IMR-90 (cell line): Measurements from ENCODE around the gene KIFC3. TPM values are rescaled to one million over a fixed set of nuclear protein-coding genes. Genes with fewer than 3 reads are reported as not detected.

Experiments
- ATAC-seq: fragments of 200-7000 bp; cut with Tn5 transposase; 2 replicates; pipeline ENCODE4 v1.9.1; 2020; ENCODE audit warnings: low read depth, mild to moderate bottlenecking, moderate library complexity
- BruUV-seq: library from RNA; stranded (reverse); fragments of 400-500 nt; replicated peaks from 2 replicates; lab custom pipeline; 2021; lab: Mats Ljungman, UMichigan
- CTCF ChIA-PET: fragments of 300-600 bp; formaldehyde crosslinking; extraction: SDS; loops from one replicate; lab custom pipeline; 2021; ENCODE audit warnings: antibody characterized with exemption; lab: Yijun Ruan, JAX
- POLR2A ChIA-PET: fragments of 300-600 bp; sonication (Branson Sonifier 250); formaldehyde crosslinking; loops from one replicate; lab custom pipeline; 2022; ENCODE audit warnings: antibody characterized with exemption; ENCODE audit not compliant: unreplicated experiment; lab: Charles Lee
- DNase-seq: peaks from one replicate; pipeline ENCODE4 v3.0.0; 2013
- H2AFZ ChIP-seq: replicated peaks from 2 replicates; pipeline ENCODE3; 2013; ENCODE audit warnings: low read length, mild to moderate bottlenecking; ENCODE audit not compliant: poor library complexity
- H2AK5ac ChIP-seq: 2 replicates; pipeline ENCODE4 v1.6.1; 2013; ENCODE audit warnings: low read depth, low read length, inconsistent platforms
- H2AK9ac ChIP-seq: replicated peaks from 2 replicates; pipeline ENCODE3; 2013; ENCODE audit warnings: mild to moderate bottlenecking, low read depth, low read length, moderate library complexity; ENCODE audit not compliant: poor library complexity
- H2BK120ac ChIP-seq: 2 replicates; pipeline ENCODE4 v1.6.1; 2013; ENCODE audit warnings: low read depth, low read length, inconsistent platforms
- H2BK15ac ChIP-seq: 3 replicates; pipeline ENCODE4 v1.6.1; 2013; ENCODE audit warnings: low read depth, low read length, inconsistent platforms
- H2BK20ac ChIP-seq: 2 replicates; pipeline ENCODE4 v1.6.1; 2013; ENCODE audit warnings: low read depth, mild to moderate bottlenecking, inconsistent platforms, low read length, moderate library complexity
- H2BK5ac ChIP-seq: 2 replicates; pipeline ENCODE4 v1.6.1; 2013; ENCODE audit warnings: mild to moderate bottlenecking, low read depth, low read length, inconsistent platforms; ENCODE audit not compliant: poor library complexity, severe bottlenecking
- H3K14ac ChIP-seq: replicated peaks from 2 replicates; pipeline ENCODE4 v1.6.1; 2013; ENCODE audit warnings: low read depth, low read length, inconsistent platforms
- H3K18ac ChIP-seq: 2 replicates; pipeline ENCODE4 v1.6.1; 2013; ENCODE audit warnings: low read depth, low read length, control low read depth
- H3K23ac ChIP-seq: 2 replicates; pipeline ENCODE4 v1.6.1; 2013; ENCODE audit warnings: low read depth, low read length, inconsistent platforms
- H3K27ac ChIP-seq: 2 replicates; pipeline ENCODE4 v1.5.1; 2013; ENCODE audit warnings: mild to moderate bottlenecking, control low read depth, low read length; ENCODE audit not compliant: insufficient read depth
- H3K27me3 ChIP-seq: 2 replicates; pipeline ENCODE4 v1.6.1; 2013; ENCODE audit warnings: low read length; ENCODE audit not compliant: control insufficient read depth, insufficient read depth
- H3K36me3 ChIP-seq: 2 replicates; pipeline ENCODE4 v1.6.1; 2013; ENCODE audit warnings: low read length, mixed read lengths; ENCODE audit not compliant: control insufficient read depth, insufficient read depth
- H3K4ac ChIP-seq: 2 replicates; pipeline ENCODE4 v1.6.1; 2013; ENCODE audit warnings: low read depth, low read length, inconsistent platforms
- H3K4me1 ChIP-seq: 2 replicates; pipeline ENCODE4 v1.6.1; 2013; ENCODE audit warnings: low read length, mixed read lengths; ENCODE audit not compliant: control insufficient read depth, insufficient read depth
- H3K4me2 ChIP-seq: 2 replicates; pipeline ENCODE4 v1.6.1; 2013; ENCODE audit warnings: low read depth, mild to moderate bottlenecking, control low read depth, low read length, moderate library complexity
- H3K4me3 ChIP-seq: 2 replicates; pipeline ENCODE4 v1.5.1; 2013; ENCODE audit warnings: low read depth, mild to moderate bottlenecking, control low read depth, low read length, moderate library complexity; ENCODE audit not compliant: insufficient read depth
- H3K56ac ChIP-seq: 2 replicates; pipeline ENCODE4 v1.6.1; 2013; ENCODE audit warnings: low read length, inconsistent platforms; ENCODE audit not compliant: insufficient read depth; ENCODE audit errors: extremely low read depth
- H3K79me1 ChIP-seq, 2 experiments: 2 replicates each; pipeline ENCODE4 v1.6.1; 2013; ENCODE audit warnings: low read length in 2 of 2, inconsistent platforms in 1 of 2, low read depth in 1 of 2
- H3K9ac ChIP-seq: 2 replicates; pipeline ENCODE4 v1.6.1; 2013; ENCODE audit warnings: low read depth, low read length, control low read depth
- H3K9me1 ChIP-seq: 2 replicates; pipeline ENCODE4 v1.6.1; 2013; ENCODE audit warnings: low read length, inconsistent platforms; ENCODE audit not compliant: insufficient read depth
- H3K9me3 ChIP-seq: 2 replicates; pipeline ENCODE4 v1.6.1; 2013; ENCODE audit warnings: low read length; ENCODE audit not compliant: control insufficient read depth, insufficient read depth
- H4K20me1 ChIP-seq: 2 replicates; pipeline ENCODE4 v1.6.1; 2013; ENCODE audit warnings: low read length, inconsistent platforms; ENCODE audit not compliant: insufficient read depth
- H4K5ac ChIP-seq: 2 replicates; pipeline ENCODE4 v1.6.1; 2013; ENCODE audit warnings: mild to moderate bottlenecking, low read depth, low read length, control low read depth
- H4K8ac ChIP-seq, 2 experiments: 2 replicates each; pipeline ENCODE4 v1.6.1; 2013; ENCODE audit warnings: low read depth in 2 of 2, low read length in 2 of 2, control low read depth in 1 of 2, inconsistent platforms in 1 of 2
- H4K91ac ChIP-seq: 2 replicates; pipeline ENCODE4 v1.6.1; 2013; ENCODE audit warnings: low read depth, low read length, inconsistent platforms; ENCODE audit not compliant: insufficient read depth
- BHLHE40 ChIP-seq: fragments of 150-350 bp; IDR thresholded peaks from 2 replicates; pipeline ENCODE4 v1.6.1; 2016; ENCODE audit warnings: mild to moderate bottlenecking, low read depth, low read length
- CHD1 ChIP-seq: IDR thresholded peaks from 2 replicates; pipeline ENCODE4 v1.6.1; 2012; ENCODE audit warnings: low read depth, low read length, improper control_type of control experiment
- FOS ChIP-seq: fragments of 150-350 bp; IDR thresholded peaks from 2 replicates; pipeline ENCODE4 v1.6.1; 2016; ENCODE audit warnings: low read depth, low read length
- MAFK ChIP-seq: IDR thresholded peaks from 2 replicates; pipeline ENCODE4 v1.6.1; 2012; ENCODE audit warnings: low read depth, low read length, improper control_type of control experiment
- MAZ ChIP-seq: IDR thresholded peaks from 2 replicates; pipeline ENCODE4 v1.6.1; 2012; ENCODE audit warnings: low read depth, mild to moderate bottlenecking, low read length, improper control_type of control experiment, moderate library complexity, borderline replicate concordance
- MXI1 ChIP-seq: IDR thresholded peaks from 2 replicates; pipeline ENCODE4 v1.6.1; 2012; ENCODE audit warnings: low read depth, mild to moderate bottlenecking, low read length, moderate library complexity, borderline replicate concordance
- NFE2L2 ChIP-seq: fragments of 150-350 bp; IDR thresholded peaks from 2 replicates; pipeline ENCODE4 v1.6.1; 2016; ENCODE audit warnings: low read depth, mild to moderate bottlenecking, low read length
- POLR2A ChIP-seq: IDR thresholded peaks from 2 replicates; pipeline ENCODE4 v1.6.1; 2012; ENCODE audit warnings: mild to moderate bottlenecking, low read depth, low read length
- RCOR1 ChIP-seq: IDR thresholded peaks from 2 replicates; pipeline ENCODE4 v1.6.1; 2012; ENCODE audit warnings: mild to moderate bottlenecking, low read length, improper control_type of control experiment; ENCODE audit not compliant: insufficient replicate concordance
- SMC3 ChIP-seq: fragments of 150-350 bp; IDR thresholded peaks from 2 replicates; pipeline ENCODE4 v1.6.1; 2016; ENCODE audit warnings: low read depth, mild to moderate bottlenecking, antibody characterized with exemption, low read length, moderate library complexity
- WGBS, 2 experiments: methylation state at CpG; one replicate each; pipeline versions ENCODE4 v1.1.5 to v1.1.7; 2013; ENCODE audit warnings: missing lambda C conversion rate in 2 of 2; ENCODE audit not compliant: insufficient read length in 1 of 2; ENCODE audit errors: extremely low coverage in 2 of 2; 5-methylcytosine and 5-hydroxymethylcytosine counted together
- dilution Hi-C: fragments of 300-500 bp; cut with HindIII; formaldehyde crosslinking; loops from one replicate; pipeline ENCODE4 v1.14.3; 2018; ENCODE audit warnings: low sequenced_read_pairs; ENCODE audit not compliant: unreplicated experiment
- in situ Hi-C: fragments of 300-500 bp; cut with MboI; formaldehyde crosslinking; loops from 3 replicates; pipeline ENCODE4 v1.14.3; 2019; ENCODE audit warnings: low sequenced_read_pairs, inconsistent platforms, mixed read lengths
- intact Hi-C: fragments of 100-400 bp; cut with micrococcal nuclease; formaldehyde crosslinking; loops from 2 replicates; pipeline ENCODE4 v1.10.0; 2022
- polyA plus RNA-seq, 3 experiments: library from polyadenylated mRNA; depleted of rRNA; stranded (reverse); fragments of >200 nt; gene quantifications; 2 replicates each; pipeline ENCODE4 v1.2.3, GENCODE V29; 2012; ENCODE audit warnings: low replicate concordance in 1 of 3
- total RNA-seq: library from RNA; depleted of rRNA; stranded (reverse); fragments of >200 nt; gene quantifications from 2 replicates; pipeline ENCODE4 v1.2.3, GENCODE V29; 2012
- TF ChIP-seq, protein P1 (sequence below): fragments of 150-350 bp; IDR thresholded peaks from 2 replicates; pipeline ENCODE4 v1.6.1; 2016; ENCODE audit warnings: low read depth, mild to moderate bottlenecking, low read length, moderate library complexity, borderline replicate concordance
- TF ChIP-seq, protein P2 (sequence below): conservative IDR thresholded peaks from 2 replicates; pipeline ENCODE4 v1.5.1; 2012; ENCODE audit warnings: mild to moderate bottlenecking, low read depth, low read length, improper control_type of control experiment

The KIFC3 gene
- total and polyA plus RNA-seq, 2 of the 4 experiments (the other 2 are of a cell fraction): 48.6 to 62.5 TPM

DNA sequence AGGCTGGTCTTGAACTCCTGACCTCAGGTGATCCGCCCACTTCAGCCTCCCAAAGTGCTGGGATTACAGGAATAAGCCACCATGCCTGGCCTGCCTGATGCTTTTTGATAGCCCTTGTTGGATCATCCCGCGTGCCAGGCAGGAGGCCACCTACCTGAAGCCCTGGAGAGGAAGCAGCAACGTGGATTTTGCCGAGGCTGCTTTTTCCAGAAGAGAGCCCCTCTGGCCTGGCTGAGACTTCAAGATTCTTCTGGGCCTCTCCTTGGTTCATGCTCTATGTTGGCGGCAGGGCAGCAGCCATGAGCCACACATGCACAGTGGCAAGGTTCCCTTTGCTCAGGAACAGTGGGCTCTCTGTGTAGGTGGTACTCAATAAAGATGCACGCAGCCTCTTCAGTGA, 55.2 kb downstream of the KIFC3 start:
- H4K20me1 ChIP-seq: no peaks in the 10 kb centered on the region
- intact Hi-C loops: no loop called here
- no peak overlapping the region for H3K4ac ChIP-seq
- H4K5ac ChIP-seq: no peak overlapping the region
- dilution Hi-C loops: no loop called here
- H4K8ac ChIP-seq: no peak overlapping the region
- DNase-seq: no peak
- no peak overlapping the region for H3K27ac ChIP-seq
- no peak overlapping the region for H3K4me3 ChIP-seq
- TF ChIP-seq MXI1 (no peak), SMC3 (no peak), FOS (no peak), MAFK (no peak), NFE2L2 (no peak), MAZ (no peak), POLR2A (no peak), RCOR1 (no peak), CHD1 (no peak), BHLHE40 (no peak)
- TF ChIP-seq, protein P1, sequence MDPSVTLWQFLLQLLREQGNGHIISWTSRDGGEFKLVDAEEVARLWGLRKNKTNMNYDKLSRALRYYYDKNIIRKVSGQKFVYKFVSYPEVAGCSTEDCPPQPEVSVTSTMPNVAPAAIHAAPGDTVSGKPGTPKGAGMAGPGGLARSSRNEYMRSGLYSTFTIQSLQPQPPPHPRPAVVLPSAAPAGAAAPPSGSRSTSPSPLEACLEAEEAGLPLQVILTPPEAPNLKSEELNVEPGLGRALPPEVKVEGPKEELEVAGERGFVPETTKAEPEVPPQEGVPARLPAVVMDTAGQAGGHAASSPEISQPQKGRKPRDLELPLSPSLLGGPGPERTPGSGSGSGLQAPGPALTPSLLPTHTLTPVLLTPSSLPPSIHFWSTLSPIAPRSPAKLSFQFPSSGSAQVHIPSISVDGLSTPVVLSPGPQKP: no peak
- TF ChIP-seq, protein P2, sequence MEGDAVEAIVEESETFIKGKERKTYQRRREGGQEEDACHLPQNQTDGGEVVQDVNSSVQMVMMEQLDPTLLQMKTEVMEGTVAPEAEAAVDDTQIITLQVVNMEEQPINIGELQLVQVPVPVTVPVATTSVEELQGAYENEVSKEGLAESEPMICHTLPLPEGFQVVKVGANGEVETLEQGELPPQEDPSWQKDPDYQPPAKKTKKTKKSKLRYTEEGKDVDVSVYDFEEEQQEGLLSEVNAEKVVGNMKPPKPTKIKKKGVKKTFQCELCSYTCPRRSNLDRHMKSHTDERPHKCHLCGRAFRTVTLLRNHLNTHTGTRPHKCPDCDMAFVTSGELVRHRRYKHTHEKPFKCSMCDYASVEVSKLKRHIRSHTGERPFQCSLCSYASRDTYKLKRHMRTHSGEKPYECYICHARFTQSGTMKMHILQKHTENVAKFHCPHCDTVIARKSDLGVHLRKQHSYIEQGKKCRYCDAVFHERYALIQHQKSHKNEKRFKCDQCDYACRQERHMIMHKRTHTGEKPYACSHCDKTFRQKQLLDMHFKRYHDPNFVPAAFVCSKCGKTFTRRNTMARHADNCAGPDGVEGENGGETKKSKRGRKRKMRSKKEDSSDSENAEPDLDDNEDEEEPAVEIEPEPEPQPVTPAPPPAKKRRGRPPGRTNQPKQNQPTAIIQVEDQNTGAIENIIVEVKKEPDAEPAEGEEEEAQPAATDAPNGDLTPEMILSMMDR: no peak
- no peak overlapping the region for H2BK20ac ChIP-seq
- no peaks in the 10 kb centered on the region for H3K79me1 ChIP-seq
- no peak overlapping the region for H2AK9ac ChIP-seq
- no peaks in the 10 kb centered on the region for H3K9me1 ChIP-seq
- no peak overlapping the region for H2BK120ac ChIP-seq
- no peak overlapping the region for H3K56ac ChIP-seq
- no peaks in the 10 kb centered on the region for H3K27me3 ChIP-seq
- no TSS peak for BruUV-seq
- no peak overlapping the region for H3K18ac ChIP-seq
- no peak overlapping the region for H2AK5ac ChIP-seq
- ChIA-PET POLR2A (no interaction called here), CTCF (no interaction called here)
- no peak overlapping the region for H2AFZ ChIP-seq
- no peak overlapping the region for H2BK5ac ChIP-seq
- H3K4me2 ChIP-seq: no peak overlapping the region
- H3K4me1 ChIP-seq: no peaks in the 10 kb centered on the region
- in situ Hi-C loops: no loop called here
- peaks cover 16% of the 10 kb centered on the region for H3K36me3 ChIP-seq
- no peak for ATAC-seq
- H3K9me3 ChIP-seq: no peaks in the 10 kb centered on the region
- no peak overlapping the region for H3K9ac ChIP-seq
- no peak overlapping the region for H3K23ac ChIP-seq
- no peak overlapping the region for H2BK15ac ChIP-seq
- no peak overlapping the region for H4K91ac ChIP-seq
- 93% methylated on average over 5 of the region's 7 CpGs; no CpG with 5 or more reads in 1 of the 2 experiments for WGBS, 2 experiments
- no peak overlapping the region for H3K14ac ChIP-seq
